AG04450 (cell line): ENCODE results near the gene CCDC183. TPM values are rescaled to one million over a fixed set of nuclear protein-coding genes. Genes with fewer than 3 reads are reported as not detected.

Experiments used
- CTCF ChIA-PET: fragments of 300-600, 350-600 bp; formaldehyde crosslinking; extraction: SDS; loops from one replicate; lab custom pipeline; 2022; ENCODE audit warnings: antibody characterized with exemption, inconsistent platforms; lab: Charles Lee
- POLR2A ChIA-PET: fragments of 350-600 bp; formaldehyde crosslinking; extraction: SDS; loops from one replicate; lab custom pipeline; 2021; ENCODE audit warnings: antibody characterized with exemption, inconsistent platforms; lab: Yijun Ruan, JAX
- DNase-seq: peaks from one replicate; pipeline ENCODE4 v3.0.0-alpha.2; 2011; ENCODE audit warnings: low read depth, low spot score
- H3K27ac ChIP-seq: one replicate; pipeline ENCODE4 v1.5.1; 2012; ENCODE audit warnings: low read depth, low read length, control low read depth
- H3K27me3 ChIP-seq: one replicate; pipeline ENCODE4 v1.6.0; 2012; ENCODE audit warnings: low read length; ENCODE audit not compliant: control insufficient read depth, insufficient read depth
- H3K4me3 ChIP-seq: 2 replicates; pipeline ENCODE4 v1.5.1; 2011; ENCODE audit warnings: mild to moderate bottlenecking, low read depth, low read length, control low read depth
- H3K9me3 ChIP-seq: 2 replicates; pipeline ENCODE4 v1.5.1; 2012; ENCODE audit warnings: low read length; ENCODE audit not compliant: control insufficient read depth, insufficient read depth
- CTCF ChIP-seq: IDR thresholded peaks from 2 replicates; pipeline ENCODE4 v1.5.1; 2011; ENCODE audit warnings: low read depth, low read length, control low read depth, inconsistent platforms
- polyA plus RNA-seq: library from polyadenylated mRNA; depleted of rRNA; stranded (reverse); fragments of >200 nt; gene quantifications from 2 replicates; pipeline ENCODE4 v1.2.3, GENCODE V29; 2011

Gene CCDC183
- polyA plus RNA-seq, 1 experiment, result 0.21 TPM

- H3K27me3 ChIP-seq, result no peaks in the 10 kb centered on the region
- DNase-seq, result no peak
- ChIA-PET POLR2A (interaction anchor here (1.1 kb wide), 1 partner anchor 27 kb away, joined by 3 read pairs; the partner anchor contains the start of gene AJM1), CTCF (no interaction called here)
- no peak overlapping the region for H3K4me3 ChIP-seq
- H3K9me3 ChIP-seq, result no peaks in the 10 kb centered on the region
- no peak for TF ChIP-seq CTCF
- no peak overlapping the region for H3K27ac ChIP-seq
These were observed 18.7 kb downstream of the CCDC183 start for GRCh38 chr9:136814725-136815421.

- H3K9me3 ChIP-seq, result no peaks in the 10 kb centered on the region
- no peak for DNase-seq
- H3K4me3 ChIP-seq, result no peak overlapping the region
- ChIA-PET POLR2A (interaction anchor here (1.1 kb wide), 1 partner anchor 27 kb away, joined by 3 read pairs; the partner anchor contains the start of gene AJM1), CTCF (no interaction called here)
- no peak overlapping the region for H3K27ac ChIP-seq
- no peak for TF ChIP-seq CTCF
- no peaks in the 10 kb centered on the region for H3K27me3 ChIP-seq
These were observed 19.3 kb downstream of the CCDC183 start for GRCh38 chr9:136815422-136815782.

- no peak for DNase-seq
- no peak for TF ChIP-seq CTCF
- ChIA-PET CTCF (interaction anchor here (1.0 kb wide), 1 partner anchor 29 kb away, joined by 3 read pairs; no protein-coding TSS in a partner anchor), POLR2A (no interaction called here)
- Histone ChIP-seq H3K27me3 (no peaks in the 10 kb centered on the region), H3K9me3 (no peaks in the 10 kb centered on the region; the same call in 1 of the 2 replicates), H3K27ac (no peak overlapping the region), H3K4me3 (no peak overlapping the region)
These were observed 25.1 kb downstream of the CCDC183 start for GRCh38 chr9:136820971-136821825.

GRCh38 chr9:136821826-136822544, 25.8 kb downstream of the CCDC183 start:
- DNase-seq, result no peak
- Histone ChIP-seq H3K27ac (no peak overlapping the region), H3K4me3 (no peak overlapping the region), H3K27me3 (no peaks in the 10 kb centered on the region), H3K9me3 (no peaks in the 10 kb centered on the region; the same call in 1 of the 2 replicates)
- POLR2A ChIA-PET, result interaction anchor here (0.7 kb wide), 1 partner anchor 104 kb away, joined by 5 read pairs; no protein-coding TSS in a partner anchor
- TF ChIP-seq CTCF, result no peak
- CTCF ChIA-PET, result no interaction called here
